ENCODE results near the gene ITPK1. TPM values are rescaled to one million over a fixed set of nuclear protein-coding genes. Genes with fewer than 3 reads are reported as not detected.

ITPK1 gene
- total RNA-seq, 1 donor from 2014 or later: 43.0 TPM

DNA sequence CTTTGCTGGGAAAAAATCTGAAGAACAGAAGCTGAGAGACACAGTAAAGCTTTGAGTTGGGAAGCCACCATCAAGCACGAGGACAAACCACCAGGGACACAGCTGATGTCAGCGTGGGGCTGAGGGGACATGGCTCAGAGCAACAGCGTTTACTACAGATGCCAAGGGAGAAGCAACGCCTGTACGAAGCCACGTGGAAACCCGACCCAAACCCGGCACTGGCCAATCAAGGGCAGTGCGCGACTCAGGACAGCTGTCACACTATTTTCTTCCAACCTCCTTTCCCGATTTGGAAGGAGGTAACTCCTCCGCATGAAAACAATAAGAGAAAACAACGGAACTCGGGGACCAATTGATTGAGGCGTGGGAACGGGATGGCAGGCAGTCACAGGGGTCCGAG is 213.0 kb downstream of the ITPK1 start:
- DNase-seq (no peak), ATAC-seq (ENCODE audit: low read depth) (no peak)
- ChIA-PET POLR2A (no interaction called here), CTCF (no interaction called here)
- peaks cover 2% of the 10 kb centered on the region for H3K4me1 Mint-ChIP-seq
- intact Hi-C loops (cut with micrococcal nuclease): no loop called here
- no peaks in the 10 kb centered on the region for H3K36me3 Mint-ChIP-seq (ENCODE audit: low read depth)
- no peak overlapping the region for H3K27ac Mint-ChIP-seq
- TF ChIP-seq, protein P1, sequence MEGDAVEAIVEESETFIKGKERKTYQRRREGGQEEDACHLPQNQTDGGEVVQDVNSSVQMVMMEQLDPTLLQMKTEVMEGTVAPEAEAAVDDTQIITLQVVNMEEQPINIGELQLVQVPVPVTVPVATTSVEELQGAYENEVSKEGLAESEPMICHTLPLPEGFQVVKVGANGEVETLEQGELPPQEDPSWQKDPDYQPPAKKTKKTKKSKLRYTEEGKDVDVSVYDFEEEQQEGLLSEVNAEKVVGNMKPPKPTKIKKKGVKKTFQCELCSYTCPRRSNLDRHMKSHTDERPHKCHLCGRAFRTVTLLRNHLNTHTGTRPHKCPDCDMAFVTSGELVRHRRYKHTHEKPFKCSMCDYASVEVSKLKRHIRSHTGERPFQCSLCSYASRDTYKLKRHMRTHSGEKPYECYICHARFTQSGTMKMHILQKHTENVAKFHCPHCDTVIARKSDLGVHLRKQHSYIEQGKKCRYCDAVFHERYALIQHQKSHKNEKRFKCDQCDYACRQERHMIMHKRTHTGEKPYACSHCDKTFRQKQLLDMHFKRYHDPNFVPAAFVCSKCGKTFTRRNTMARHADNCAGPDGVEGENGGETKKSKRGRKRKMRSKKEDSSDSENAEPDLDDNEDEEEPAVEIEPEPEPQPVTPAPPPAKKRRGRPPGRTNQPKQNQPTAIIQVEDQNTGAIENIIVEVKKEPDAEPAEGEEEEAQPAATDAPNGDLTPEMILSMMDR (IDR thresholded peaks at IDR 0.05): no peak
- H3K27me3 Mint-ChIP-seq: peaks cover 33% of the 10 kb centered on the region
- no peaks in the 10 kb centered on the region for H3K9me3 Mint-ChIP-seq
- H3K4me3 Mint-ChIP-seq: no peak overlapping the region

DNA sequence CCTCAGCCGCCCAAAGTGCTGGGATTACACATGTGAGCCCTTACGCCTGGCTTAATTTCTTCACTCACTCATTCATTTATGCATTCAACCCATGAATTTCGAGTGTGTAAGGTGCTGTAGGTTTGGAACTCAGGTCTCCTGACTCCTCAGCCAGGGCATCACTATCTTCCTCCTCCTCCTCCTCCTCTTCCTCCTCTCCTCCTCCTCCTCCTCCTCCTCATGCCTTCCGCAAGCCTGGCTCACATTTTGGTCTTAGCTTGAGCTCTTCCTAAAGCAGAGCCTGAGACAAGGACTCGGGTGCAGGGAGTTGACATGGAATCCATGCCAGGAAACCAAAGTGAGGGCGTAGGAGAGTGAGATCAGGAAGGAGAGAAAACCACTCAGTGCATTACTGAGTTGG is 213.5 kb downstream of the ITPK1 start:
- ChIA-PET POLR2A (no interaction called here), CTCF (no interaction called here)
- TF ChIP-seq, protein P1 (IDR thresholded peaks at IDR 0.05): no peak
- no peak for ATAC-seq (ENCODE audit: low read depth)
- intact Hi-C loops (cut with micrococcal nuclease): no loop called here
- no peak for DNase-seq
- no peak overlapping the region for H3K4me3 Mint-ChIP-seq
- H3K27me3 Mint-ChIP-seq: peaks cover 33% of the 10 kb centered on the region
- H3K36me3 Mint-ChIP-seq (ENCODE audit: low read depth): no peaks in the 10 kb centered on the region
- no peaks in the 10 kb centered on the region for H3K9me3 Mint-ChIP-seq
- H3K27ac Mint-ChIP-seq: no peak overlapping the region
- H3K4me1 Mint-ChIP-seq: peaks cover 2% of the 10 kb centered on the region

DNA sequence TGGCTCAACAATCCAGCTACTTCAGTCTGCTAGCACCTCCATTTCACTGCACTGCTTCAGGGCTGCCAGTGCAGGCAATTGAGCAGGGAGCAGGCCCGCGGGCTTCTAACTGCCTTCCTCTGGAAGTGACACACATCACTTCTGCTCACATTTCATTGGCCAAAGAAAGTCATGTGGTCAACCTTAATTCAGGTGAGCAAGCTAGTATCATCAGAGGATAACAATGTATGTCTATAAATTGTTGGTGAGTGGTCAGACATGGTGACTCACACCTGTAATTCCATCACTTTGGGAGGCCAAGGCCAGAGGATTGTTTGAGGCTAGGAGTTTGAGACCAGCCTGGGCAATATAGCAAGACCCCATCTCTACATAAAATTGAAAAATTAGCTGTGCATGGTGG is 215.1 kb downstream of the ITPK1 start:
- H3K4me3 Mint-ChIP-seq: no peak overlapping the region

DNA sequence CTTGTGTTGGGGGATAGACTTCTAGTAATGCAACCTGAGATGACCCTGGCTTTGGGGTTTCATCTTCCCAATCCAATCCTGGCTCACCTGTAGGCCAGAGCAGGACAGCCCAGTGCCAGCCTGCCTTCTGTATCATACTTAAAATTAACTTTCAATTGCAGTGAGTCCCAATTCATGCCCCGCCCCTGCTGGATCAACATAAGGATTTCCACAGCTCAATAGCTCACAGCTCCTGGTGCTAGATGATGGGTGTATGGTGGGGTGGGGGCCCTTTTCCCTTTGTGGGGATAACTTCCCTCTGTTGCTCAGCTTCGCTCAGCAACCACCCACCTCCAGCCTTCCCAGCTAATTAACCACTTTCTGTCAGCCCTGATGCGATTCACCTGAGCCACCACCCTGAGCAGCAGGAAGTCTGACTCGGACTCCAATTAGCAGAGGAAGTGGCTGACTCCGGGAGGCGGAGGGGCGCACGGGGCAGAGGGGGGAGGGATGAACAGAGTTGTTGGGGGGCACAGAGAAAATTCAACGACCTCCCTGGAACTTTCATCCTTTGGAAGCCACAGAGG is 217.1 kb downstream of the ITPK1 start:
- no peak overlapping the region for H3K4me3 Mint-ChIP-seq
- no peak for ATAC-seq (ENCODE audit: low read depth)
- intact Hi-C loops (cut with micrococcal nuclease): no loop called here
- no peaks in the 10 kb centered on the region for H3K36me3 Mint-ChIP-seq (ENCODE audit: low read depth)
- peaks cover 46% of the 10 kb centered on the region for H3K27me3 Mint-ChIP-seq
- DNase-seq: no peak
- H3K9me3 Mint-ChIP-seq: peaks cover under 1% of the 10 kb centered on the region
- ChIA-PET POLR2A (no interaction called here), CTCF (no interaction called here)
- TF ChIP-seq, protein P1 (IDR thresholded peaks at IDR 0.05): no peak
- H3K27ac Mint-ChIP-seq: no peak overlapping the region
- H3K4me1 Mint-ChIP-seq: peaks cover 2% of the 10 kb centered on the region

More for the DNA sequence above, 215.1 kb downstream of the ITPK1 start:
- POLR2A ChIA-PET: no interaction called here
- intact Hi-C loops (cut with micrococcal nuclease): no loop called here
- TF ChIP-seq, protein P1 (IDR thresholded peaks at IDR 0.05): no peak
- no peak overlapping the region for H3K27ac Mint-ChIP-seq
- H3K4me1 Mint-ChIP-seq: peaks cover 2% of the 10 kb centered on the region
- no peaks in the 10 kb centered on the region for H3K9me3 Mint-ChIP-seq
- CTCF ChIA-PET: no interaction called here
- no peaks in the 10 kb centered on the region for H3K36me3 Mint-ChIP-seq (ENCODE audit: low read depth)
- DNase-seq (no peak), ATAC-seq (ENCODE audit: low read depth) (no peak)
- H3K27me3 Mint-ChIP-seq: peaks cover 39% of the 10 kb centered on the region

DNA sequence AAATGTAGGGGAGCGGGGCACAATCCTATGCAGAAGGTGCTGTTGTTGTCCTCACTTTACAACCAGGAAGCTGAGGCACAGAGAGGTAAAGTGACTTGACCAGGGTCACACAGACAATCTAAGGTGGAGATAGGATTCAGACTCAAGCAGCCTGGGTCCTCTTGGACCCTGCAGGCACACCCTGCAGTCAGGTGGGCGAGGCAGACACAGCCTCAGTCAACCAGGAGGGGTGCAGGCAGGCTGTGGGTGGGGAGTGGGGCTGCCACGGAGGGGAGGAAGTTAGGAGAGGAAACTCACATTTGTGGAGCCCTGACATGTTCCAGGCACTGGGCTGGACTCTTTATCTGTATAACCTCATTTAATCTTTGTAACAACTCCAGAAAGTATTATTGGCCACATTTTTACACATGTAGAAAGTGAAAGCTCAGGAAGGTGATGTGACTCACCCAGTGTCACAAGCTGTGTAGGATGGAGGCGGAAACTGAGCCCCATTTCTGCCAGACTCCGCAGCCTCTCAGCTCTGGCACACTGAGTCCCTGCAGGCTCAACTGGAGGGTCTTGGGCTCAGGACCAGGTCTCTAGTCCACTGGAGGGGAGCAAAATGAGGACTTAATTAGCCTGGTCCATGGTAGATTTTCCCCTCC is 217.7 kb downstream of the ITPK1 start:
- intact Hi-C loops (cut with micrococcal nuclease): no loop called here
- H3K4me3 Mint-ChIP-seq: no peak overlapping the region
- no peak for ATAC-seq (ENCODE audit: low read depth)
- no peak for DNase-seq
- peaks cover 2% of the 10 kb centered on the region for H3K4me1 Mint-ChIP-seq
- peaks cover 2% of the 10 kb centered on the region for H3K9me3 Mint-ChIP-seq
- H3K27me3 Mint-ChIP-seq: peaks cover 42% of the 10 kb centered on the region
- no peaks in the 10 kb centered on the region for H3K36me3 Mint-ChIP-seq (ENCODE audit: low read depth)
- H3K27ac Mint-ChIP-seq: no peak overlapping the region
- ChIA-PET POLR2A (no interaction called here), CTCF (no interaction called here)
- TF ChIP-seq, protein P1 (IDR thresholded peaks at IDR 0.05): no peak

Data from activated B cell treated with CpG ODN at 0.5 μM for 24 hours (primary cell).